ENCODE results near the gene TPM2. TPM values are rescaled to one million over a fixed set of nuclear protein-coding genes. Genes with fewer than 3 reads are reported as not detected.

Gene TPM2
- total RNA-seq, 8 experiments from 2014 or later: 6.1 to 470 (median 68.3) TPM

- no peak overlapping the region for H3K27ac ChIP-seq
- peak in 6 of 8 experiments; percentile 5 to 42 (median 36) for ATAC-seq (replicated peaks in 6 of 8)
- in situ Hi-C loops (cut with MboI; ENCODE audit: low pct_unique_long_range_greater_than_20kb in 2 of 9, low sequenced_read_pairs in 9 of 9, unreplicated experiment in 9 of 9): no loop called here
- WGBS, 10 experiments: 34 to 85% (median 75%) methylated on average over 3 to 8 of the region's 13 CpGs; no CpG with 5 or more reads in 6 of the 10 experiments
- H3K4me1 ChIP-seq (replicated peaks in 1 of 2): no peaks in the 10 kb centered on the region
- peak overlapping the region in 3 of 5 donors; percentile 18 to 30 (median 24) for H3K4me3 ChIP-seq
Observed at GRCh38 chr9:35675204-35675603, 14.5 kb downstream of the TPM2 start.

GRCh38 chr9:35674025-35674361 lies 15.7 kb downstream of the TPM2 start:
- WGBS, 10 experiments: 40 to 60% methylated on average over 1 to 2 of the region's 3 CpGs; no CpG with 5 or more reads in 8 of the 10 experiments
- ATAC-seq (replicated peaks in 6 of 8): no peak

GRCh38 chr9:35673132-35674024 lies 16.3 kb downstream of the TPM2 start, which contains the start of gene CA9:
CA9 (plus strand) TSS chr9:35673928; CDS start chr9:35673960, 32 bp downstream.
- in situ Hi-C loops (cut with MboI; ENCODE audit: low pct_unique_long_range_greater_than_20kb in 2 of 9, low sequenced_read_pairs in 9 of 9, unreplicated experiment in 9 of 9): no loop called here
- ATAC-seq (replicated peaks in 6 of 8): peak in 1 of 8 experiments; percentile 7
- Histone ChIP-seq H3K4me3 (no peak within 1 kb of the TSS), H3K4me1 (replicated peaks in 1 of 2) (no peaks in the 10 kb centered on the region), H3K27ac (no peak within 1 kb of the TSS)
- WGBS, 10 experiments: 43 to 90% (median 78%) methylated on average over 1 to 2 of the region's 10 CpGs; no CpG with 5 or more reads in 1 of the 10 experiments

More at GRCh38 chr9:35674025-35674361, 15.7 kb downstream of the TPM2 start:
- H3K27ac ChIP-seq: no peak overlapping the region
- no peaks in the 10 kb centered on the region for H3K4me1 ChIP-seq (replicated peaks in 1 of 2)
- H3K4me3 ChIP-seq: no peak overlapping the region
- in situ Hi-C loops (cut with MboI; ENCODE audit: low pct_unique_long_range_greater_than_20kb in 2 of 9, low sequenced_read_pairs in 9 of 9, unreplicated experiment in 9 of 9): no loop called here

- WGBS, 10 experiments: 30 to 100% (median 56%) methylated on average over 1 to 4 of the region's 6 CpGs; no CpG with 5 or more reads in 2 of the 10 experiments
- in situ Hi-C loops (cut with MboI; ENCODE audit: low pct_unique_long_range_greater_than_20kb in 2 of 9, low sequenced_read_pairs in 9 of 9, unreplicated experiment in 9 of 9): no loop called here
- H3K27ac ChIP-seq: no peak overlapping the region
- H3K4me1 ChIP-seq (replicated peaks in 1 of 2): peaks cover 0 to 1% of the 10 kb centered on the region in 2 donors
- no peak overlapping the region for H3K4me3 ChIP-seq
- no peak for ATAC-seq (replicated peaks in 6 of 8)
Observed at GRCh38 chr9:35669331-35670145, 20.2 kb downstream of the TPM2 start.

GRCh38 chr9:35667939-35668338 lies 21.8 kb downstream of the TPM2 start:
- Histone ChIP-seq H3K4me3 (no peak overlapping the region), H3K4me1 (replicated peaks in 1 of 2) (peaks cover 0 to 6% of the 10 kb centered on the region in 2 donors), H3K27ac (no peak overlapping the region)
- no peak for ATAC-seq (replicated peaks in 6 of 8)
- in situ Hi-C loops (cut with MboI; ENCODE audit: low pct_unique_long_range_greater_than_20kb in 2 of 9, low sequenced_read_pairs in 9 of 9, unreplicated experiment in 9 of 9): no loop called here
- WGBS, 10 experiments: 85 to 100% (median 95%) methylated on average over 1 to 3 of the region's 3 CpGs; no CpG with 5 or more reads in 4 of the 10 experiments

- H3K4me3 ChIP-seq: no peak overlapping the region
- in situ Hi-C loops (cut with MboI; ENCODE audit: low pct_unique_long_range_greater_than_20kb in 2 of 9, low sequenced_read_pairs in 9 of 9, unreplicated experiment in 9 of 9): no loop called here
- H3K27ac ChIP-seq: no peak overlapping the region
- peaks cover 0 to 6% of the 10 kb centered on the region in 2 donors for H3K4me1 ChIP-seq (replicated peaks in 1 of 2)
- 55 to 100% (median 100%) methylated on average over 1 to 2 of the region's 5 CpGs; no CpG with 5 or more reads in 5 of the 10 experiments for WGBS, 10 experiments
- no peak for ATAC-seq (replicated peaks in 6 of 8)
Observed at GRCh38 chr9:35666549-35666948, 23.2 kb downstream of the TPM2 start.

- Histone ChIP-seq H3K4me3 (no peak overlapping the region), H3K27ac (no peak overlapping the region), H3K4me1 (replicated peaks in 1 of 2) (peaks cover 0 to 6% of the 10 kb centered on the region in 2 donors)
- ATAC-seq (replicated peaks in 6 of 8): no peak
- 67 to 100% (median 100%) methylated on average over 1 of the region's 1 CpG; no CpG with 5 or more reads in 4 of the 10 experiments for WGBS, 10 experiments
- in situ Hi-C loops (cut with MboI; ENCODE audit: low pct_unique_long_range_greater_than_20kb in 2 of 9, low sequenced_read_pairs in 9 of 9, unreplicated experiment in 9 of 9): no loop called here
Observed at GRCh38 chr9:35666045-35666444, 23.7 kb downstream of the TPM2 start.

GRCh38 chr9:35665471-35665818 lies 24.3 kb downstream of the TPM2 start:
- Histone ChIP-seq H3K4me3 (peak overlapping the region; percentile 40 to 43 (median 42)), H3K4me1 (replicated peaks in 1 of 2) (peaks cover 0 to 6% of the 10 kb centered on the region in 2 donors), H3K27ac (no peak overlapping the region)
- ATAC-seq (replicated peaks in 6 of 8): no peak
- WGBS, 10 experiments: 23 to 95% (median 75%) methylated on average over 1 to 5 of the region's 5 CpGs; no CpG with 5 or more reads in 1 of the 10 experiments
- in situ Hi-C loops (cut with MboI; ENCODE audit: low pct_unique_long_range_greater_than_20kb in 2 of 9, low sequenced_read_pairs in 9 of 9, unreplicated experiment in 9 of 9): no loop called here

GRCh38 chr9:35664531-35665470 lies 24.9 kb downstream of the TPM2 start, which contains the start of gene ARHGEF39:
ARHGEF39 (minus strand) TSS chr9:35665195; CDS start chr9:35665169, 26 bp downstream.
- in situ Hi-C loops (cut with MboI; ENCODE audit: low pct_unique_long_range_greater_than_20kb in 2 of 9, low sequenced_read_pairs in 9 of 9, unreplicated experiment in 9 of 9): no loop called here
- Histone ChIP-seq H3K4me1 (replicated peaks in 1 of 2) (peaks cover 0 to 6% of the 10 kb centered on the region in 2 donors), H3K27ac (no peak within 1 kb of the TSS), H3K4me3 (peak within 1 kb of the TSS; percentile 40 to 43 (median 42))
- peak; percentile 93 to 98 (median 94) for ATAC-seq (replicated peaks in 6 of 8)
- 0 to 80% (median 9%) methylated on average over 1 to 4 of the region's 58 CpGs; no CpG with 5 or more reads in 7 of the 10 experiments for WGBS, 10 experiments

GRCh38 chr9:35662437-35662836 lies 27.3 kb downstream of the TPM2 start:
- Histone ChIP-seq H3K4me3 (no peak overlapping the region), H3K27ac (no peak overlapping the region), H3K4me1 (replicated peaks in 1 of 2) (peaks cover 7 to 12% of the 10 kb centered on the region in 2 donors)
- in situ Hi-C loops (cut with MboI; ENCODE audit: low pct_unique_long_range_greater_than_20kb in 2 of 9, low sequenced_read_pairs in 9 of 9, unreplicated experiment in 9 of 9): no loop called here
- no peak for ATAC-seq (replicated peaks in 6 of 8)
- WGBS, 10 experiments: 92 to 100% (median 100%) methylated on average over 1 to 5 of the region's 7 CpGs; no CpG with 5 or more reads in 6 of the 10 experiments

- H3K27ac ChIP-seq: no peak overlapping the region
- H3K4me3 ChIP-seq: no peak overlapping the region
- ATAC-seq (replicated peaks in 6 of 8): no peak
- 50 to 100% (median 93%) methylated on average over 1 to 2 of the region's 3 CpGs; no CpG with 5 or more reads in 3 of the 10 experiments for WGBS, 10 experiments
- peaks cover 7 to 13% of the 10 kb centered on the region in 2 donors for H3K4me1 ChIP-seq (replicated peaks in 1 of 2)
- in situ Hi-C loops (cut with MboI; ENCODE audit: low pct_unique_long_range_greater_than_20kb in 2 of 9, low sequenced_read_pairs in 9 of 9, unreplicated experiment in 9 of 9): no loop called here
Observed at GRCh38 chr9:35661756-35662350, 27.9 kb downstream of the TPM2 start.

All from motor neuron (in vitro differentiated cells).